ENCODE results near the gene SHROOM3. TPM values are rescaled to one million over a fixed set of nuclear protein-coding genes. Genes with fewer than 3 reads are reported as not detected.

Gene SHROOM3
- total and polyA plus RNA-seq, 4 donors, result 4.7 to 25.8 (median 8.7) TPM

GRCh38 chr4:76623217-76624045 is 188.4 kb downstream of the SHROOM3 start:
- Histone ChIP-seq H3K4me1 (ENCODE audit: control insufficient read depth in 4 of 4, insufficient read depth in 4 of 4, low read length in 3 of 4) (no peaks in the 10 kb centered on the region), H3K9ac (ENCODE audit: low read depth in 1 of 2, low read length in 2 of 2) (no peak overlapping the region), H3K4me3 (ENCODE audit: low read depth in 1 of 3, low read length in 3 of 3) (no peak overlapping the region), H3K9me3 (ENCODE audit: control insufficient read depth in 4 of 4, low read length in 3 of 4) (no peaks in the 10 kb centered on the region), H3K27ac (ENCODE audit: low read depth in 1 of 2, low read length in 2 of 2) (no peak overlapping the region), H3K27me3 (ENCODE audit: control insufficient read depth in 4 of 4, insufficient read depth in 4 of 4, low read length in 3 of 4) (no peaks in the 10 kb centered on the region), H3K36me3 (ENCODE audit: control insufficient read depth in 4 of 4, insufficient read depth in 3 of 4, low read depth in 1 of 4, low read length in 3 of 4) (no peaks in the 10 kb centered on the region)
- no peak for DNase-seq (ENCODE audit: low spot score)
- TF ChIP-seq JUND (IDR thresholded peaks at IDR 0.05), result no peak
- TF ChIP-seq YY1 (IDR thresholded peaks at IDR 0.05), result no peak
- no peak for TF ChIP-seq ZBTB33 (IDR thresholded peaks at IDR 0.05)
- TF ChIP-seq MAX (IDR thresholded peaks at IDR 0.05), result no peak
- TF ChIP-seq CTCF (IDR thresholded peaks at IDR 0.05; ENCODE audit: low read depth, low read length, missing input control), result no peak
- TF ChIP-seq RXRA (IDR thresholded peaks at IDR 0.05), result no peak
- TF ChIP-seq GABPA (IDR thresholded peaks at IDR 0.05 in 1 of 2, conservative IDR thresholded peaks at IDR 0.05 in 1 of 2), result no peak
- TF ChIP-seq NR2F2 (IDR thresholded peaks at IDR 0.05), result no peak
- no peak for TF ChIP-seq FOXA2 (IDR thresholded peaks at IDR 0.05)
- no peak for TF ChIP-seq TAF1 (conservative IDR thresholded peaks at IDR 0.05)
- TF ChIP-seq HNF4A (conservative IDR thresholded peaks at IDR 0.05), result no peak
- TF ChIP-seq REST (IDR thresholded peaks at IDR 0.05), result no peak
- TF ChIP-seq SP1 (IDR thresholded peaks at IDR 0.05), result no peak
- TF ChIP-seq ATF3 (IDR thresholded peaks at IDR 0.05), result no peak
- no peak for TF ChIP-seq HNF4G (IDR thresholded peaks at IDR 0.05)
- no peak for TF ChIP-seq FOXA1 (IDR thresholded peaks at IDR 0.05)
- 92% methylated on average over 4 of the region's 4 CpGs for WGBS

Data from liver (tissue), 9 donors.